Measurements from ENCODE around the gene NRBP1. TPM values are rescaled to one million over a fixed set of nuclear protein-coding genes. Genes with fewer than 3 reads are reported as not detected.
A peak's percentile ranks its signal among the peaks of the same experiment; 100 is the strongest.

NRBP1 gene
- total RNA-seq, 4 donors from 2014 or later = 38.4 to 74.8 (median 66.8) TPM

GRCh38 chr2:27379836-27380625 lies 48.4 kb upstream of the NRBP1 start:
- Histone ChIP-seq H3K36me3 (peaks cover 0 to 43% (median 21%) of the 10 kb centered on the region in 4 donors), H3K27ac (peak overlapping the region; percentile 90 to 95 (median 94)), H3K27me3 (no peaks in the 10 kb centered on the region), H3K4me3 (peak overlapping the region; percentile 45 to 81 (median 78)), H3K9me3 (no peaks in the 10 kb centered on the region), H3K4me1 (peaks cover 8 to 25% (median 19%) of the 10 kb centered on the region in 4 donors)
- 0 to 2% methylated on average over 6 to 26 of the region's 35 CpGs for WGBS, 2 donors (ENCODE audit: low coverage in 1 of 2)
- peak; percentile 73 for DNase-seq
- in situ Hi-C loops (cut with MboI; ENCODE audit: low pct_ligation_motif_present in 1 of 4, low pct_unique_long_range_greater_than_20kb in 1 of 4, low sequenced_read_pairs in 3 of 4) (no loop called here), intact Hi-C loops (cut with DNase I; ENCODE audit: low total_unique reads) (loop anchor here (5.0 kb wide), 1 partner anchor 47 kb away; the partner anchor contains the start of gene NRBP1)
- peak; percentile 3 to 61 (median 54) for TF ChIP-seq POLR2AphosphoS5 (IDR thresholded peaks at IDR 0.05)
- no peak for TF ChIP-seq EP300 (IDR thresholded peaks at IDR 0.05; ENCODE audit: low read depth)
- TF ChIP-seq CTCF (IDR thresholded peaks at IDR 0.05) = no peak
- peak; percentile 73 for TF ChIP-seq POLR2A (IDR thresholded peaks at IDR 0.05)

DNA sequence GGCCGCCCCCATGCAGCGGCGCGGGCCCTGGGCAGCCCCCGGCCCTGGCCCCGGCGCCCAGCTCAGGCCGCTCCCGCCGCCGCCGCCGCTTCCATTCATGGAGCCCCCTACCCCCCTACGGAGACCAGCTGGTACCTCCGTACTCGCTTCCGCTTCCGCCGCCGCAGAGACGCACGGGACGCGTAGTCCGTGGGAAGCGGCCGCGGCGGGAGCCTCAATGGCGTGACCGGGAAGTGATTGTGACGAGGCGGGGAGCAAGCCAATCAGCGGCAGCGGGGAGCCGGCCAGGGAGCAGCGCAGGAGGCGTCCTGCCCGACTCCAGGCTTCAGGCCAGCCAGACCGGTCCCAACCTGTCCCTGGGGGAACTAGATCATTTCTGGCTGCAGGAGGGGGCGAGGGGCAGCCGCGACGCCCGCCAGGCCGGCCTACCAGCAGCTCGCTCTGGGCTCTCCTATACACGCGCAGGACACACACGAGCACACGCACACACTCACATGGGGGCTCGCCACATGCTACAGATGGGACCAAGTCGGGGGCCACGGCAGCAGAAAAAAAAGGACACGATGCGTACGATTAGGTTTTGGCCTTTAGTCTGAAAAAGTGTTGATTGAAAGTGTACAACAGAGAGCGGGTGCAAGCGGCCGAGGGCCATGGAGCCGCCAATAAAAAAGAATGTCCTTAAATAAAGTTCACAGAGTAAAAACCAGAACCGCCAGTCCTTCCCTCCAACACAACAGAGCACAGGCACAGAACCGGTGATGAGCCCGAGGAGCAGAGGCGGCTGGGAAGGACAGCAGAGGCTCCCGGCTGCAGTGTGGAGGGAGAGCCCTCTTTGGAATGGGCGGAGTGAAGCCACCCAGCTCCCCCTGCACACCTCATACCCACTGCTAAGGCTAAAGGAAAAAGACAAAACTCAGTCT lies 47.5 kb upstream of the NRBP1 start, which contains the start of gene ZNF513:
TSS of gene ZNF513 (minus strand) at position 109 of the 920 bp plus-strand sequence. CDS start 208 bp downstream, outside the sequence.
- peak within 1 kb of the TSS; percentile 45 to 81 (median 78) for H3K4me3 ChIP-seq
- H3K4me1 ChIP-seq = peaks cover 8 to 25% (median 19%) of the 10 kb centered on the region in 4 donors
- WGBS, 2 donors (ENCODE audit: low coverage in 1 of 2) = 26% methylated on average over 14 to 47 of the region's 67 CpGs
- peak; percentile 97 for DNase-seq
- H3K36me3 ChIP-seq = peaks cover 0 to 40% (median 19%) of the 10 kb centered on the region in 4 donors
- no peak for TF ChIP-seq CTCF (IDR thresholded peaks at IDR 0.05)
- no peak for TF ChIP-seq EP300 (IDR thresholded peaks at IDR 0.05; ENCODE audit: low read depth)
- peak; percentile 67 for TF ChIP-seq POLR2A (IDR thresholded peaks at IDR 0.05)
- TF ChIP-seq POLR2AphosphoS5 (IDR thresholded peaks at IDR 0.05) = peak; percentile 81 to 92 (median 87)
- H3K27ac ChIP-seq = peak within 1 kb of the TSS; percentile 90 to 95 (median 94)
- intact Hi-C loops (cut with DNase I; ENCODE audit: low total_unique reads) (loop anchor here (5.0 kb wide), 1 partner anchor 46 kb away; the partner anchor contains the start of gene NRBP1), in situ Hi-C loops (cut with MboI; ENCODE audit: low pct_ligation_motif_present in 1 of 4, low pct_unique_long_range_greater_than_20kb in 1 of 4, low sequenced_read_pairs in 3 of 4) (no loop called here)
- no peaks in the 10 kb centered on the region for H3K9me3 ChIP-seq
- no peaks in the 10 kb centered on the region for H3K27me3 ChIP-seq

DNA sequence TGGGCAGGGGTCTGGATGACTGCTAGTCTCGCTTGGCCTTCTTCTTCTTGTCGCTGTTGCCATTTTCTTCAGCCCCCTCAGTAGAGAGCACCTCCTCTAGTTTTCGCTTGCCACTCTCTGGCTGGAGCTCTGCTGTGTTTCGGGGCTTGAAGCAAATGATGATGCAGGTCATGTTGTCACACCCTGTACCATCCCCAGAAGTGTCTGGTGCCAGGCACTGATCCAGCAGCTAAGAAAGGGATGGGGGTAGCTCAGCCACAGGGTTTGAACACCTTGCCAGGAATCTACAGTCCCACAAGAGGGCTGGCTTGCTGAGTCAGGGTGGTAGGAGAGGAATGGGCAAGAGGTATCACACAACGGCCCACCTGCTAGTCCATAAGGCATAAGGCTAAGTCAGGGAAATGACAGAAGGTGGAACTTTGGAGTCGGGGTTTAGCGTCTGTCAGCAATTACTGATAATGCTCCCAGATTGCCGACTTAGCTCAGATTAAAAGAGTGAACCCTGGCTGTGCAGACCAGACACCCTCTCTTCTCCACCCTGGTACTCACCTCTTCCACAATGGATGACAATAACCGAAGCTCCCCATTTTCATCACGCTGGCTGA lies 46.8 kb upstream of the NRBP1 start:
- peaks cover 8 to 25% (median 19%) of the 10 kb centered on the region in 4 donors for H3K4me1 ChIP-seq
- 96% methylated on average over 10 of the region's 10 CpGs; no CpG with 5 or more reads in 1 of the 2 donors for WGBS, 2 donors (ENCODE audit: low coverage in 1 of 2)
- DNase-seq = no peak
- TF ChIP-seq POLR2A (IDR thresholded peaks at IDR 0.05) = no peak
- TF ChIP-seq POLR2AphosphoS5 (IDR thresholded peaks at IDR 0.05) = no peak
- no peak for TF ChIP-seq CTCF (IDR thresholded peaks at IDR 0.05)
- TF ChIP-seq EP300 (IDR thresholded peaks at IDR 0.05; ENCODE audit: low read depth) = no peak
- in situ Hi-C loops (cut with MboI; ENCODE audit: low pct_ligation_motif_present in 1 of 4, low pct_unique_long_range_greater_than_20kb in 1 of 4, low sequenced_read_pairs in 3 of 4) (no loop called here), intact Hi-C loops (cut with DNase I; ENCODE audit: low total_unique reads) (loop anchor here (5.0 kb wide), 1 partner anchor 46 kb away; the partner anchor contains the start of gene NRBP1)
- no peaks in the 10 kb centered on the region for H3K9me3 ChIP-seq
- H3K27me3 ChIP-seq = no peaks in the 10 kb centered on the region
- H3K27ac ChIP-seq = peak overlapping the region; percentile 90 to 95 (median 94)
- H3K4me3 ChIP-seq = no peak overlapping the region
- peaks cover 0 to 42% (median 15%) of the 10 kb centered on the region in 4 donors for H3K36me3 ChIP-seq
